AG04449 (cell line): ENCODE data around the gene ARL4C.
"Not testable (repeated sequence)": the region's sequence is repeated elsewhere in the genome, so short reads cannot be mapped to it uniquely, and the experiment has no call there.

ENCODE experiments used
- CTCF ChIA-PET: fragments of 350-600 bp; formaldehyde crosslinking; extraction: SDS; loops from one replicate; lab custom pipeline; 2021; ENCODE audit warnings: antibody characterized with exemption; lab: Yijun Ruan, JAX
- POLR2A ChIA-PET: fragments of 400-600, 350-600 bp; formaldehyde crosslinking; extraction: SDS; loops from one replicate; lab custom pipeline; 2020; ENCODE audit warnings: antibody characterized with exemption, inconsistent platforms; lab: Yijun Ruan, JAX
- DNase-seq: peaks from one replicate; pipeline ENCODE4 v3.0.0-alpha.2; 2010; ENCODE audit warnings: low read depth, low spot score
- H3K4me3 ChIP-seq: 2 replicates; pipeline ENCODE4 v1.5.1; 2011; ENCODE audit warnings: low read depth, mild to moderate bottlenecking, control low read depth, low read length
- CTCF ChIP-seq: IDR thresholded peaks from one replicate; pipeline ENCODE4 v1.5.1; 2011; ENCODE audit warnings: mild to moderate bottlenecking, moderate library complexity, low read length, control low read depth, inconsistent platforms; ENCODE audit not compliant: insufficient read depth; ENCODE audit errors: missing control alignments

The ARL4C gene

GRCh38 chr2:234463626-234464290, 33.1 kb downstream of the ARL4C start:
- POLR2A ChIA-PET: interaction anchor here (0.6 kb wide), 1 partner anchor 12 kb away, joined by 4 read pairs; no protein-coding TSS in a partner anchor
- H3K4me3 ChIP-seq: no peak overlapping the region
- no peak for TF ChIP-seq CTCF
- CTCF ChIA-PET: interaction anchor here (2.6 kb wide), 1 partner anchor 9 kb away, joined by 11 read pairs; no protein-coding TSS in a partner anchor
- no peak for DNase-seq

DNA sequence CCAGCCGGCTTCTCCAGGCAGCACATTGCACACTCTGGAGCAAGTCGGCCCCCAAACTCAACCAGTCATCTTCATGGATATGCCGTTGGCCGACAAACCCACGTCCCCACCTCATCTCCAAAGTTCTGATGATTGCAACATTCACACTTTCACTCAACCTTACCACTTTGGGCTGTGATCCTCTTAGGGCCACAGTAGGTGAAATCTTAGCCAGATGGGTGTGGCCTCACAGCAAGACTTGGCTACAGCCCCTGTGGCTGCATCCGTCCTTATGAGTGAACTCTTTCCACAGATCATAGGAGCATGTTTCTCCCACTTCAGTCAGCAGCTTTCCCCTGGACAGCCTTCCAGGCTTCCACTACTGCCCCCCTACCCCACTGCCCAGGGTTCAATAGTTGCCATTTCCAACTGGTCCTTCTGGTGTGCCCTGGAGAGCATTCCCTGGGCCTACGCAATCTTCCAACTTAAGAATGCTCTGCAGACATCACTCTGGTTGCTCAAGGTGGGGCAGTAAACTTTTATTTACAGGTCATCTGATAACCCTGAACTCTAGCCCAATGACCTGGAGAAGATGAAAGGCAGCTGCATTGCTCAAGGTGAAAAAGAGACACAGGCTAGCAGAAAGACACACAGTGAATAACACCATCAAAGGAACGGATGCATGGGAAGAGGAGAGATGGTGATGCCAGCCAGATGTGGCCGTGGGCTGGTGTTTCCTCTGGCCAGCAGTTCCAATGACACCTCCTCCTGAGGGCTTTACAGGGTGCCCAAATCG, 34.5 kb downstream of the ARL4C start:
- ChIA-PET POLR2A (no interaction called here), CTCF (no interaction called here)
- DNase-seq: no peak
- H3K4me3 ChIP-seq: no peak overlapping the region
- TF ChIP-seq CTCF: no peak

DNA sequence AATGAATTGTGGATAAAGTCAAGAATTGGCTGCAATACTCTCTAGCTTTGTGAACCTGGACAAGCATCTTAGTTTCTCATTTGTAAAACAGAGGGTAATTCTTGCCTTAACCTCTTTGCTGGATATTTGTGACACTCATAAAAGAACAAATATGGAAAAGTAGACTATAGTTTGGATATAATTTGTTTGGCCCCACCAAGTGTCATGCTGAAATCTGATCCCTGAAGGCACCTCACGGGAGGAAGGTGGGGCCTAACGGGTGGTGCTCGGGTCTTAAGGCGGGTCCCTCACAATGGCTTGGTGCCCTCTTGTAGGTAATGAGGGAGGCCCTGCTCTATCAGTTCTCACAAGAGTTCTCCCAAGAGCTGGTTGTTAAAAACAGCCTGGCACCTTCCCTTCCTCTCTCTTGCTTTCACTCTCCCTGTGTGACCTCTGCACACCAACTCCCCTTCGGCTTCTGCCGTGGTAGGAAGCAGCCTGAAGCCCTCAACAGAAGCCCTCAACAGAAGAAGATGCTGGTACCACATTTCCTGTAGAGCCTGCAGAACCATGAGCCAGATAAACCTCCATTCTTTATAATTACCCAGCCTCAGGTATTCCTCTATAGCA, 37.4 kb downstream of the ARL4C start:
- TF ChIP-seq CTCF: no peak
- ChIA-PET POLR2A (no interaction called here), CTCF (interaction anchor here (1.1 to 1.4 kb wide), 3 partner anchors 16 to 482 kb away, joined by 3 to 4 read pairs (median 3); no protein-coding TSS in a partner anchor)
- no peak for DNase-seq
- H3K4me3 ChIP-seq: no peak overlapping the region

GRCh38 chr2:234458466-234458865, 38.4 kb downstream of the ARL4C start:
- no peak overlapping the region for H3K4me3 ChIP-seq
- ChIA-PET CTCF (interaction anchor here (1.2 to 1.4 kb wide), 2 partner anchors 42 to 481 kb away, joined by 3 to 4 read pairs; no protein-coding TSS in a partner anchor), POLR2A (no interaction called here)
- TF ChIP-seq CTCF: no peak
- DNase-seq: no peak

GRCh38 chr2:234457421-234457820, 39.5 kb downstream of the ARL4C start:
- CTCF ChIA-PET: no interaction called here
- POLR2A ChIA-PET: no interaction called here
- H3K4me3 ChIP-seq: no peak overlapping the region
- no peak for DNase-seq
- no peak for TF ChIP-seq CTCF

GRCh38 chr2:234455246-234455645, 41.6 kb downstream of the ARL4C start:
- POLR2A ChIA-PET, DNase-seq, H3K4me3 ChIP-seq: not testable (repeated sequence)
- CTCF ChIA-PET: interaction anchor here (1.8 to 2.0 kb wide), 2 partner anchors 10 to 320 kb away, joined by 7 to 11 read pairs; no protein-coding TSS in a partner anchor
